ENCODE measurements around the gene IQCF5. TPM values are rescaled to one million over a fixed set of nuclear protein-coding genes. Genes with fewer than 3 reads are reported as not detected.
"Not testable (repeated sequence)": the region's sequence is repeated elsewhere in the genome, so short reads cannot be mapped to it uniquely, and the experiment has no call there.

The IQCF5 gene
- total RNA-seq, 1 donor from 2014 or later: not detected

DNA sequence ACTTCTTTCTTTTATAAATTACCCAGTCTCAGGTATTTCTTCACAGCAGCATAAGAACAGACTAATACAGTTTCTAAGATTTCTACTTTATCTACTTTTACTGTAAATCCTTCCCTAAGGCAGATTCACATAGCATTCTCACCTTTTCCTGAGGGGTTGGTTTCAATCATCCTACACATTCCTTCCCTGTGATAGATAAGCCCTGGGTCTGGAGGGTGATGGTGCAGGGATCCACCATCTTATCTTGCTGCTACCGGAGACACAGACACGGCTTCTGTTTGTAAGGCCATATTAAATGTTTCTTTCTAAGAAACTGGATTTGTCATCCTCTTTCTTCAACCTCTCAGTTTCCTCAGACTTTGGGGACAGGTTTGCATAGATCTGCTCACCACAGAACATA is 6.1 kb downstream of the IQCF5 start:
- intact Hi-C loops (cut with micrococcal nuclease): no loop called here

DNA sequence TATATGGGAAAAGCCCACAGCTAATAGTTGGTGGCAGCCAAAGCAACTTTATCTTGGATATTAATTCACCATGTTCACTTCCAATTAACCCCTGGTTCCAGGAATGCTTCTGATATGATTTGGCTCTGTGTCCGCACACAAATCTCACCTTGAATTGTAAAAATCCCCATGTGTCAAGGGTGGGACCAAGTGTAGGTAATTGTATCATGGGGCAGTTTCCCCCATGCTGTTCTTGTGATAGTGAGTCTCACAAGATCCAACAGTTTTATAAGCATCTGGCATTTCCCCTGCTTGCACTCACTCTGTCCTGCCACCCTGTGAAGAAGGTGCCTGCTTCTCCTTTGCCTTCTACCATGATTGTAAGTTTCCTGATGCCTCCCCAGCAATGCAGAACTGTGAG is 6.5 kb downstream of the IQCF5 start:
- intact Hi-C loops (cut with micrococcal nuclease): not testable (repeated sequence)

GRCh38 chr3:51862886-51863285 is 12.5 kb downstream of the IQCF5 start:
- intact Hi-C loops (cut with micrococcal nuclease): no loop called here

GRCh38 chr3:51860703-51861665 is 14.4 kb downstream of the IQCF5 start, which contains the start of gene IQCF2:
IQCF2 (plus strand) TSS chr3:51861615; CDS start chr3:51861667, 52 bp downstream.
- intact Hi-C loops (cut with micrococcal nuclease): no loop called here

GRCh38 chr3:51855411-51855810 is 20.0 kb downstream of the IQCF5 start:
- intact Hi-C loops (cut with micrococcal nuclease): not testable (repeated sequence)

DNA sequence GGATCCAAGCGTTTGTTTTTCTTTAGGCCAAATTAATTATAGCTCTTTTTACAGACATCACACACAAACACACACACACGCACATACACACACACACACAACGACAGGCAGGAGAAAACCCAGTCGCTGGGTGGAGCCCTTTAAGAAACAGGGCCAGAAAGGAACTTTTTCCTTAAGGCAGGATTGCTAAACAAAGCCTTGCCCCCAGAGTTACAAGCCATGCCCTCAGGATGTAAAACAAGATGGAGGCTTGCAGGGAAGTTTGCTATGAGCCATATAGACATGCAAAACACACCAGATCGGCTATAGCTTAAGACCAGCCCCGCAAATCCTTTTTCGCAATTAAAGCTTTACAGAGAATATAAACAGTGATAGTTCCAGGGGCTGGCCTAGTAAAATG is 30.3 kb downstream of the IQCF5 start:
- intact Hi-C loops (cut with micrococcal nuclease): no loop called here

GRCh38 chr3:51836606-51837005 is 38.8 kb downstream of the IQCF5 start:
- intact Hi-C loops (cut with micrococcal nuclease): no loop called here

- intact Hi-C loops (cut with micrococcal nuclease): no loop called here
These were observed 44.5 kb downstream of the IQCF5 start for GRCh38 chr3:51830836-51831385.

DNA sequence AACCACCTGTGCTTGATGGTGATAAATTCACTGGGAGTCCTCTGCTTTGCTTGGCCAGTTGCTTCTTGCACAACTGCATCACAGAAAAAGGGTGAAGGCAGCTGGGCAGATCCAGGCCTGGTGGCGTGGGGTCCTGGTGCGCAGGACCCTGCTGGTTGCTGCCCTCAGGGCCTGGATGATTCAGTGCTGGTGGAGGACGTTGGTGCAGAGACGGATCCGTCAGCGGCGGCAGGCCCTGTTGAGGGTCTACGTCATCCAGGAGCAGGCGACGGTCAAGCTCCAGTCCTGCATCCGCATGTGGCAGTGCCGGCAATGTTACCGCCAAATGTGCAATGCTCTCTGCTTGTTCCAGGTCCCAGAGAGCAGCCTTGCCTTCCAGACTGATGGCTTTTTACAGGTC is 45.1 kb downstream of the IQCF5 start:
- intact Hi-C loops (cut with micrococcal nuclease): no loop called here

- intact Hi-C loops (cut with micrococcal nuclease): no loop called here
These were observed 47.1 kb downstream of the IQCF5 start for GRCh38 chr3:51828297-51828696.

Other genes starting within 250 kb of the IQCF5 start
- gene TEX264, start 204.3 kb downstream of the IQCF5 start, total RNA-seq: 62.0 and 66.2 TPM in 2 replicates
- gene GRM2, start 168.5 kb downstream of the IQCF5 start, total RNA-seq: 1.6 and 2.1 TPM in 2 replicates
- not detected in 2 replicates for gene IQCF6, start 96.4 kb downstream of the IQCF5 start, total RNA-seq
- gene IQCF2, start 14.0 kb downstream of the IQCF5 start, total RNA-seq: not detected in 2 replicates
- gene IQCF1, start 27.8 kb upstream of the IQCF5 start, total RNA-seq: not detected in 2 replicates
- 37.5 and 37.7 TPM in 2 replicates for gene RRP9, start 66.3 kb upstream of the IQCF5 start, total RNA-seq
- gene PARP3, start 66.8 kb upstream of the IQCF5 start, total RNA-seq: 14.0 and 18.8 TPM in 2 replicates
- not detected in 2 replicates for gene GPR62, start 79.8 kb upstream of the IQCF5 start, total RNA-seq
- gene PCBP4, start 91.9 kb upstream of the IQCF5 start, total RNA-seq: 22.3 and 23.6 TPM in 2 replicates
- 33.0 and 34.3 TPM in 2 replicates for gene ABHD14B, start 98.4 kb upstream of the IQCF5 start, total RNA-seq
- gene ABHD14A, start 99.5 kb upstream of the IQCF5 start, total RNA-seq: 10.5 and 11.5 TPM in 2 replicates
- gene ACY1, start 107.9 kb upstream of the IQCF5 start, total RNA-seq: 21.2 and 23.1 TPM in 2 replicates
- 1,242 and 1,243 TPM in 2 replicates for gene RPL29, start 120.3 kb upstream of the IQCF5 start, total RNA-seq
- gene DUSP7, start 181.0 kb upstream of the IQCF5 start, total RNA-seq: 40.7 and 41.2 TPM in 2 replicates

Measured in T-helper 1 cell treated with Interleukin-12 subunit alpha and Interleukin-12 subunit beta and Interleukin-4 antibody, amounts not matched to agents 30 ng/mL and 1 ng/mL, for 36 hours (primary cell).